B cell (primary cell): Measurements from ENCODE around the gene VPS13D.

Experiments used
- EZH2 ChIP-seq: IDR thresholded peaks from 2 replicates; pipeline ENCODE4 v1.6.1; 2012; ENCODE audit warnings: borderline replicate concordance, low read depth, mild to moderate bottlenecking, moderate library complexity, low read length; ENCODE audit not compliant: insufficient read depth, poor library complexity, severe bottlenecking
- TF ChIP-seq, protein P1 (sequence below): fragments of 200-600 bp; IDR thresholded peaks from one replicate; pipeline ENCODE4 v1.8.0; 2022; ENCODE audit warnings: antibody characterized with exemption, mild to moderate bottlenecking

DNA sequence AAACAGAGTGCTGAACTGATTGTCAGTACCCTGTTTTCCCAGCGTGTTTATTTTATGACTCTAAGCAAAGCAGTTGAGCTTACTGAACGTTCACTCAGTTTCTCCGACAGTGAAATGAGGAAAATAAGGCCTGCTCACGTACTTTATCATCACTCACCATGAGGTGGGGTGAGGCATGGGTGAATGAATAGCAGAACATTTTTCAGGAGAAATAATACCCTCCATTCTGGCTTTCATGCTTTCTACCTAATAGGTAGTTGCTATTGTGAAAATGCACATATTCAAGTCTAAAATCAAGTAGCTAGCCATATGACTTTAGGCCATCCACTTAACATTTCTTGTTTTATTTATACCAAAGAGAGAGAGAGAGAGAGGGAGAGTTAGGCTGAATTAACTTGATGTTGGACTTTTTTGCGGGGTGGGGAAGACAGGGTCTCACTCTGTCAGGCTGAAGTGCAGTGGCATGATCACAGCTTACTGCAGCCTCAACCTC lies 178.2 kb downstream of the VPS13D start:
- TF ChIP-seq, protein P1, sequence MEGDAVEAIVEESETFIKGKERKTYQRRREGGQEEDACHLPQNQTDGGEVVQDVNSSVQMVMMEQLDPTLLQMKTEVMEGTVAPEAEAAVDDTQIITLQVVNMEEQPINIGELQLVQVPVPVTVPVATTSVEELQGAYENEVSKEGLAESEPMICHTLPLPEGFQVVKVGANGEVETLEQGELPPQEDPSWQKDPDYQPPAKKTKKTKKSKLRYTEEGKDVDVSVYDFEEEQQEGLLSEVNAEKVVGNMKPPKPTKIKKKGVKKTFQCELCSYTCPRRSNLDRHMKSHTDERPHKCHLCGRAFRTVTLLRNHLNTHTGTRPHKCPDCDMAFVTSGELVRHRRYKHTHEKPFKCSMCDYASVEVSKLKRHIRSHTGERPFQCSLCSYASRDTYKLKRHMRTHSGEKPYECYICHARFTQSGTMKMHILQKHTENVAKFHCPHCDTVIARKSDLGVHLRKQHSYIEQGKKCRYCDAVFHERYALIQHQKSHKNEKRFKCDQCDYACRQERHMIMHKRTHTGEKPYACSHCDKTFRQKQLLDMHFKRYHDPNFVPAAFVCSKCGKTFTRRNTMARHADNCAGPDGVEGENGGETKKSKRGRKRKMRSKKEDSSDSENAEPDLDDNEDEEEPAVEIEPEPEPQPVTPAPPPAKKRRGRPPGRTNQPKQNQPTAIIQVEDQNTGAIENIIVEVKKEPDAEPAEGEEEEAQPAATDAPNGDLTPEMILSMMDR, result no peak
- TF ChIP-seq EZH2, result no peak
